NCI-H2227 (cell line): ENCODE results near the gene CD2.

Experiments
- DNase-seq: peaks from one replicate; lab custom pipeline; 2025; ENCODE audit not compliant: unreplicated experiment; lab: John Stamatoyannopoulos, UW

Gene CD2

GRCh38 chr1:116759636-116760035 is 5.4 kb downstream of the CD2 start:
- DNase-seq, result no peak

- DNase-seq, result no peak
These were observed 6.3 kb downstream of the CD2 start for GRCh38 chr1:116760487-116760886.

DNA sequence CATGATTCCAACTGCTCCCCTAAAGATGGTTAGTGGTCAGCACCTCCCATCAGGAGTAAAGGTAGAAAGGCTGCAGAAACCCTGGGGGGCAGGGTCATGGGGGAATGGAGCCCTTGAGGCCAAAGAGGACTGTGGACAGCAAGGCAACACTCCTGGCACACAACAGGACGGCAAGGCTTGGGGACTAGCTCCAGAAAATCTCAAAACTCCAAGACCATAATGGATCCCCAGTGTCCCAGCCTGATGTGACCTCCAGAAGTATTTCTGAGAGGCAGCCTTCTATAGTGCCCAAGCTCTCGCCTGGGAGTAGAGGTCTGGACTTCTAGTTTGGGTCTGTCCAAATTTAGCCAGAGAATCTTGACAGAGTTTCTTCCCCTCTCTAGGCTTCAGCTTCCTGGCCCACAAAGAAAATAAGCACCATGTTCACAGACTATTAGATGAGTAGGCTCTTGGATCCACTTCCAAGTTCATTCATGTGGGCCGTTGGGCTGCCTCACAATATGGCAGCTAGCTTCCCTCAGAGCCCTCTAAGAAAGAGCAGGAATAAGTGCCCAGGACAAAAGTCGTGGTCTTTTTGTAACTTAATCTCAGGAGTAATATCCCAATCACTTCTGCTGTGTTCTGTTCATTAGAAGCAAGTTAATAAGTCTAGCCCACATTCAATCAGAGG is 6.9 kb downstream of the CD2 start:
- DNase-seq, result no peak

GRCh38 chr1:116762281-116762680 is 8.1 kb downstream of the CD2 start:
- DNase-seq, result no peak

GRCh38 chr1:116762781-116763115 is 8.5 kb downstream of the CD2 start:
- no peak for DNase-seq

- no peak for DNase-seq
These were observed 9.0 kb downstream of the CD2 start for GRCh38 chr1:116763116-116763786.

DNA sequence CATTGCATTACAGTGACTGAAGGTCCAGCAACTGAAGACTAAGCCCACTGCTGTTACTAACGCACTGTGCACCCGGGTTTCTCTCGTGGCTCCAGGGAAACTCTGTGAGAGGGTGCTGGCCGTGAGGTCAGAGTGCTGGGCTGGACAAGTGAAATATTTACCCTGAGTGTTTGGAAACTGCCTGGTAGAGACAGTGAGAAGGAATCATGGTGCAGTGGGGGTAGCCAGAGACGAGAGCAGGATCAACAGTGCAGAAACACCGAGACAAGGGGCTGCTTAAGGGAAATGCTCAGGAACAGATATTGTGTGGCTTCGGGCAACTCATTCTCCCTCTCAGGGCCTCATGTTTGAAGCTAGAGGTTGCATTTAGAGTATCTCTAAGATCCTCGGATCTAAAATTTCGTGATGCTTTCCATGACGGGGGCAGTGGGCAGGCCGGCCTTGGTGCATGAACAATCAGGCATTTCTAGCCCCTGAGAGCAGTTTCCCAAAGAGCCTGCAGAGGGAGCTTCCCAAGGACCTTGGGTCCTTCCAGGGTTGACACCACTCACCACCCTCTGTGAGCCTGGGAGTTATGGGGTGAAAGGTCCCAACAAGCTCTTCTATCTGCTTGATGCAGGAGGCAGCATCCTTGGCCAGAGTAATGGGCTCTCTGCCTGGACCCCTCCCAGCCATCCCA is 9.7 kb downstream of the CD2 start:
- no peak for DNase-seq

GRCh38 chr1:116764466-116764898 is 10.3 kb downstream of the CD2 start:
- no peak for DNase-seq

DNA sequence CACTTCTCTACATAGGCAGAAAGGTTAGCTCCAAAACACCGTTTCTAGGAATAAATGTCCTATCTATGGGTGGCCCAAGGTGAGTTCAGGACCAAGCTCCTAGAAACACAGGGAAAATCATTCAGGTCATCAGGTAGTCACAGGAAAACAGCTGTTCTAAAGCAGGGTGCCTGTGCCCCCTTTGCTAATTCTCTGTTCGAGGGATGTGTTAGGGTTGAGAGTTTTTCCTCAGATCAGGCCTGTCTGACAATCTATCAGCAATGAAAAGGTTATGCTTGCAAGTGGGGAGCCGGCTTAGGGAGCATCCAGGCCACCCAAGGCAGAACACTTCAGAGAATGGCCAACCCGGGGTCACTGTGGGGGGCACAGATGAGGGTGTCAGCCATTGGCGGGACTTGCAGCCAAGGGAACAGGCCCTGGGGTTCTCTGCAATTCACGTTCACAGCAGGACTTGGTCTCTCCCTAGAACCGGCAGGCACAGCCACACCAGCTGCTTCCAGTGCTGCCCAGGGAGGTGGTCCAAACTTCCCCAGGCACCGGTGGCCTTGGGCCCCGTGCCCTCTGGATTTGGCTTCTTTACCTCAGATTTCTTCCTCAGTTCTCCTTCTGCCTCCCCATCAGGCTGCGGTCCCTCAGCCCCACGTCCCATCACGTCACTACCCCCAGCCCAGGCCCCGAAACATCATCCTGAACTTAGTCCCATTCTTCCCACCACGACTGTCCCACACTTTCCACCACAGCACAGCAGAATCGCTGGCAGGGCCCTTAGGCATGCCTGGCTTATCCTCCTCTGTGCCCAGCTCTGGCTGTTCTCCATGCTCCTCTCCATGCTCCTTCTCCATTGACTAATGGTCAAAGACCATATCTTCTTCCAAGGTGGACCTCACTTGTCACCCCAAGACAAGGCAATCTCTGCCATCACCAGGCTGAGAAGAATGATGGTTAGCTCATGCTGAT is 11.0 kb downstream of the CD2 start:
- DNase-seq, result no peak

DNA sequence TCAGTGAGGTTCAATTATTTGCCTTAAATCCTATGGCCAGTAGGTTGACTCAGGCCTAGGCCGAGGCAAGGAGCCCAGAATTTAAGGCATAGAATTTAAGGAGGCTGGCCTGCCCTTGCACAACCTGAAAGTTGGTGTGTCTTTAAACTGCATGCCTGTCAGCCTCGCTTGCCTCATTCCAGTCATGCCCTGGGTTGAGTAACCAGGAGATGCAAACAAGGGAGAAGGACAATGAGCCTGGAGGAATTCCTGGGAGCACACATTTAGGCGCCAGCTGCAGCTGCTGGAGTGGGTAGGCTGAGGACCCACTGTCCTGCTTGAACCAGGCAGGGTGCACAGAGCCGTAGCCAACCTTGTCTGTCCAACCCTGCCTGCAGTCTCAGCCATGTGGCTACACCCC is 11.7 kb downstream of the CD2 start:
- DNase-seq, result no peak

DNA sequence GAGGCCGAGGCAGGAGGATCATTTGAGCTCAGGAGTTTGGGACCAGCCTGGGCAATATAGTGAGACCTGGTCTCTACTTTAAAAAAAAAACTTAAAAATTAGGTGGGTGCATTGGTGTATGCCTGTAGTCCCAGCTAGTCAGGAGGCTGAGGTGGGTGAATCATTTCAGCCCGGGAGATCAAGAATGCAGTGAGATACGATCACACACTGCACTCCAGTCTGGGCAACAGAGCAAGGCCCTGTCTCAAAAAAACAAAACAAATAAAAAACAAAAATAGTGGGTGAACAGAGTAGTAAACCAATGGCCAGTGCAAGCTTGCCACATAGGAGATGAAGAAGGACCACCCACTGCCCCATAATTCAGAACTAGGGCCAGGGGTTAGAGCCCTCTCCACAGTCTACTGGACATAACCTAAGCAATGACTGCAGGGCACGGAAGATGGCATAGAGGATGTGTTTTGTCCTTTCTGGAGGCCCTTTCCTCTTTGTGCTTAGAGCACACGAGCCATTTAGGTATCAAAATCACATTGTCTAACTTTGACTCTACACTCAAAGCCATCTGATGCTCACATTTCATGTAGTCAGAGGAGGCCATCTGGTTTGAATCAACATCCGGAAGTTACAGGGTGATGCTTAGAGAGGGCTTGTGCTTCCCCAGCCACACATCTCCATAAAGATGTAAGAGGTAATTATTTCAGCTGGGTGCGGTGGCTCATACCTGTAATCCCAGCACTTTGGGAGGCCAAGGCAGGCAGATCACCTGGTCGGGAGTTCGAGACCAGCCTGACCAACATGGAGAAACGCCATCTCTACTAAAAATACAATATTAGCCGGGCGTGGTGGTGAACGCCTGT is 12.6 kb downstream of the CD2 start:
- DNase-seq, result no peak

- DNase-seq, result no peak
These were observed 13.7 kb downstream of the CD2 start for GRCh38 chr1:116767782-116768382.

DNA sequence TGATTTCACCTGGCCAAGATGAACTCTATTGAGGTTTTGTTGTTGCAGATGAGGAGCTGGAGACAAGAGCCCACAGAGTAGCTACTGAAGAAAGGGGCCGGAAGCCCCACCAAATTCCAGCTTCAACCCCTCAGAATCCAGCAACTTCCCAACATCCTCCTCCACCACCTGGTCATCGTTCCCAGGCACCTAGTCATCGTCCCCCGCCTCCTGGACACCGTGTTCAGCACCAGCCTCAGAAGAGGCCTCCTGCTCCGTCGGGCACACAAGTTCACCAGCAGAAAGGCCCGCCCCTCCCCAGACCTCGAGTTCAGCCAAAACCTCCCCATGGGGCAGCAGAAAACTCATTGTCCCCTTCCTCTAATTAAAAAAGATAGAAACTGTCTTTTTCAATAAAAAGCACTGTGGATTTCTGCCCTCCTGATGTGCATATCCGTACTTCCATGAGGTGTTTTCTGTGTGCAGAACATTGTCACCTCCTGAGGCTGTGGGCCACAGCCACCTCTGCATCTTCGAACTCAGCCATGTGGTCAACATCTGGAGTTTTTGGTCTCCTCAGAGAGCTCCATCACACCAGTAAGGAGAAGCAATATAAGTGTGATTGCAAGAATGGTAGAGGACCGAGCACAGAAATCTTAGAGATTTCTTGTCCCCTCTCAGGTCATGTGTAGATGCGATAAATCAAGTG is 14.3 kb downstream of the CD2 start:
- no peak for DNase-seq

GRCh38 chr1:116769104-116769452 is 14.8 kb downstream of the CD2 start:
- DNase-seq, result no peak

DNA sequence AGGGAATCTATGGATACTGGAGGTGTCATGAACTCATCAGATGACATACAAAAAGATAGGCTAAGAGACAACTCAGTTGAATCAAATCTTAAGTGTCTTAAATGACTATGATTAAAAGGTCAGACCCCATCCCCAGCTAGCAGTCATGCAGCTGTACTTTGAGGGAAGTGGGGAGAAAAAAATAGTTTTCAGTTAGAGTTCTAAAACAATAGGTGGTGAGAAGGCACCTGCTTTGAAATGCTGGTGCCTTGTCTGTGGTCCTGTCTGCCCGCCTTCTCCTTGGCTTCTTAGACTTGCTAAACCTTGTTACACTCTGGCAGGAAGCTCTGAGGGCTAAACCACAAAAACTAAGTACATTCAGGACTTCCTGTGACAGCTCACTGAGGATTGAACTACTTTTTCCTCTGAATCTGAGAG is 15.3 kb downstream of the CD2 start:
- DNase-seq, result no peak

GRCh38 chr1:116769994-116770393 is 15.8 kb downstream of the CD2 start:
- no peak for DNase-seq

GRCh38 chr1:116770625-116771024 is 16.4 kb downstream of the CD2 start:
- no peak for DNase-seq

- no peak for DNase-seq
These were observed 17.9 kb downstream of the CD2 start for GRCh38 chr1:116771997-116772647.

GRCh38 chr1:116772648-116773045 is 18.4 kb downstream of the CD2 start:
- no peak for DNase-seq
